Body of pancreas (tissue), 4 donors: ENCODE measurements around the gene FCN1.

Experiments
- POLR2A ChIP-seq, 3 donors: fragments of 450-650 bp; IDR thresholded peaks; one replicate each; pipeline ENCODE4 v1.6.1; 2016; ENCODE audit warnings: antibody characterized with exemption in 3 of 3, mild to moderate bottlenecking in 2 of 3
- TF ChIP-seq, protein P1 (sequence below), 7 experiments: fragments of 450-650 bp in 4 of 7; fragments of 200-600 bp in 3 of 7; sonication (generic) in 3 of 7; IDR thresholded peaks; one replicate each; pipeline ENCODE4 v1.5.1; 2016 to 2019; ENCODE audit warnings: antibody characterized with exemption in 7 of 7

DNA sequence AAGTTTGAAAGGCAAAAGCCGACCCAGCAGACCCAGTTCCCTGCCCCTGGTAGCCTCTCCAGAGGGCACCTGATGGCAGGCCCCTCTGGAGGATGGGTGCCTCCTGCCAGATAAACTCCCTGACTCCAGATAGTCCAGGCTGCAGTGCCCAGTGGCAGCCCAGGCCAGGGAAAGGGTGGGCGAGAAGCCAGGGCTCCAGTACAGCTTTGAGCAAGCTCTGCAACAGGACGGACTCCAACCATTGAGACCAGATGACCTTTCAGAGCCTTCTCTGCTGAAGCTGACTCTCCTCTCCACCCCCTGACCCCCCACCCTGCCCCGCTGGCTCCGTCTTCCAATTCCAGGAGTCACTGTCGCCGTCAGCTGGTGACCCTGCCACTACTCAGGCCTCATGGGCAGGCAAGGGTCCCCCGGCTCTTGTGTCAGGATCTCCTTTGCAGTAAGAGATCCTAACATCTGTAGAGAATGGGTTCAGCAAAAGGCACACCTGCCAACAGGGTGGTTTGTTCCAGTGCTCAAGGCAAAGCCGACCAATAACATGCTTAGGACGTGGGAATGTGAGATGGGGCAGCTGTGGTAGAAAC lies 15.5 kb upstream of the FCN1 start:
- TF ChIP-seq, protein P1, sequence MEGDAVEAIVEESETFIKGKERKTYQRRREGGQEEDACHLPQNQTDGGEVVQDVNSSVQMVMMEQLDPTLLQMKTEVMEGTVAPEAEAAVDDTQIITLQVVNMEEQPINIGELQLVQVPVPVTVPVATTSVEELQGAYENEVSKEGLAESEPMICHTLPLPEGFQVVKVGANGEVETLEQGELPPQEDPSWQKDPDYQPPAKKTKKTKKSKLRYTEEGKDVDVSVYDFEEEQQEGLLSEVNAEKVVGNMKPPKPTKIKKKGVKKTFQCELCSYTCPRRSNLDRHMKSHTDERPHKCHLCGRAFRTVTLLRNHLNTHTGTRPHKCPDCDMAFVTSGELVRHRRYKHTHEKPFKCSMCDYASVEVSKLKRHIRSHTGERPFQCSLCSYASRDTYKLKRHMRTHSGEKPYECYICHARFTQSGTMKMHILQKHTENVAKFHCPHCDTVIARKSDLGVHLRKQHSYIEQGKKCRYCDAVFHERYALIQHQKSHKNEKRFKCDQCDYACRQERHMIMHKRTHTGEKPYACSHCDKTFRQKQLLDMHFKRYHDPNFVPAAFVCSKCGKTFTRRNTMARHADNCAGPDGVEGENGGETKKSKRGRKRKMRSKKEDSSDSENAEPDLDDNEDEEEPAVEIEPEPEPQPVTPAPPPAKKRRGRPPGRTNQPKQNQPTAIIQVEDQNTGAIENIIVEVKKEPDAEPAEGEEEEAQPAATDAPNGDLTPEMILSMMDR (IDR thresholded peaks at IDR 0.05), result no peak
- TF ChIP-seq POLR2A (IDR thresholded peaks at IDR 0.05), result no peak
